Body of pancreas (tissue), 4 donors: ENCODE results near the gene DNAJC17. TPM values are rescaled to one million over a fixed set of nuclear protein-coding genes. Genes with fewer than 3 reads are reported as not detected.

Experiments used
- ATAC-seq: fragments of 150-250 bp; one replicate; pipeline ENCODE4 v1.9.1; 2016
- DNase-seq, 4 donors: peaks; one replicate each; pipeline ENCODE4 v3.0.0-alpha.2; 2019
- H3K27ac ChIP-seq, 4 donors: fragments of 200-600 bp; sonication (generic); 1 replicate in 3 of 4; 2 replicates in 1 of 4; pipeline versions ENCODE4 v1.5.1 to v1.6.1; 2016 to 2019; ENCODE audit warnings: mild to moderate bottlenecking in 1 of 4, mixed read lengths in 1 of 4, moderate library complexity in 1 of 4
- H3K27me3 ChIP-seq, 2 donors: fragments of 200-600 bp; sonication (generic); one replicate each; pipeline ENCODE4 v1.6.0; 2016; ENCODE audit warnings: mild to moderate bottlenecking in 1 of 2
- H3K36me3 ChIP-seq, 2 donors: fragments of 200-600 bp; sonication (generic); replicated peaks in 1 of 2; 2 replicates each; pipeline ENCODE4 v1.5.1; 2016; ENCODE audit warnings: low read depth in 2 of 2; ENCODE audit not compliant: insufficient read depth in 1 of 2
- H3K4me1 ChIP-seq: fragments of 200-600 bp; sonication (generic); one replicate; pipeline ENCODE4 v1.6.0; 2016
- H3K4me3 ChIP-seq, 2 donors: fragments of 200-600 bp; sonication (generic); 1 replicate in 1 of 2; 2 replicates in 1 of 2; pipeline ENCODE4 v1.5.1; 2016 to 2019
- H3K9me3 ChIP-seq, 3 donors: fragments of 200-600 bp; sonication (generic); 1 replicate in 2 of 3; 2 replicates in 1 of 3; pipeline ENCODE4 v1.5.1; 2016
- POLR2A ChIP-seq, 3 donors: fragments of 450-650 bp; IDR thresholded peaks; one replicate each; pipeline ENCODE4 v1.6.1; 2016; ENCODE audit warnings: antibody characterized with exemption in 3 of 3, mild to moderate bottlenecking in 2 of 3
- WGBS, 2 donors: methylation state at CpG; one replicate each; pipeline ENCODE4 v1.1.5; 2017; 5-methylcytosine and 5-hydroxymethylcytosine counted together
- intact Hi-C: fragments of 100-400 bp; cut with DNase I; formaldehyde crosslinking; loops from one replicate; pipeline ENCODE4 v1.15.1; 2023
- total RNA-seq, 2 donors: library from RNA; depleted of rRNA; stranded (reverse); fragments of >200 nt; gene quantifications; one replicate each; pipeline ENCODE4 v1.1.0, GENCODE V29; 2016
- TF ChIP-seq, protein P1 (sequence below), 7 experiments: fragments of 450-650 bp in 4 of 7; fragments of 200-600 bp in 3 of 7; sonication (generic) in 3 of 7; IDR thresholded peaks; one replicate each; pipeline ENCODE4 v1.5.1; 2016 to 2019; ENCODE audit warnings: antibody characterized with exemption in 7 of 7

Gene DNAJC17
- total RNA-seq, 2 donors from 2014 or later: 18.7 to 36.6 TPM

DNA sequence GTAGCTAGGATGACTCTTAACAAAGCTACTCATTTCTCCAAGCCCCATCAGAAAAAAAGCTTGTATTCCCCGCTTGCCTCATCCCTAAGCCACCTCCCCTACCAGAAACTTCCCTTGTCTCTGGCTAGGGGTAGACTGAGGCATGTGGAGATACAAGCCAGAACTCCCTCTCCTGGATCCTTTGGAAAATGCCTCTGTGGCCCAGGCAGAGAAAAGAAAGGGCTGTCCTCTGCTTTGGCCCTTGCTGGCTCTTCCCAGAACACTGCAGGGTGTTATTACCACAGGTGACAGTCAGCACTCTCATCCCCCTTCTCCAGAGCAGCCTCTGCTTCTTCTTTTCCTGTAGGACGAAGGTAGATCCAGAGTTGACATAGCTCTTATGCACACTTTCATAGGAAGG lies 67.4 kb downstream of the DNAJC17 start:
- no peak overlapping the region for H3K4me3 ChIP-seq
- H3K36me3 ChIP-seq: peaks cover 7 to 25% of the 10 kb centered on the region in 2 donors
- no peak for TF ChIP-seq POLR2A (IDR thresholded peaks at IDR 0.05)
- TF ChIP-seq, protein P1, sequence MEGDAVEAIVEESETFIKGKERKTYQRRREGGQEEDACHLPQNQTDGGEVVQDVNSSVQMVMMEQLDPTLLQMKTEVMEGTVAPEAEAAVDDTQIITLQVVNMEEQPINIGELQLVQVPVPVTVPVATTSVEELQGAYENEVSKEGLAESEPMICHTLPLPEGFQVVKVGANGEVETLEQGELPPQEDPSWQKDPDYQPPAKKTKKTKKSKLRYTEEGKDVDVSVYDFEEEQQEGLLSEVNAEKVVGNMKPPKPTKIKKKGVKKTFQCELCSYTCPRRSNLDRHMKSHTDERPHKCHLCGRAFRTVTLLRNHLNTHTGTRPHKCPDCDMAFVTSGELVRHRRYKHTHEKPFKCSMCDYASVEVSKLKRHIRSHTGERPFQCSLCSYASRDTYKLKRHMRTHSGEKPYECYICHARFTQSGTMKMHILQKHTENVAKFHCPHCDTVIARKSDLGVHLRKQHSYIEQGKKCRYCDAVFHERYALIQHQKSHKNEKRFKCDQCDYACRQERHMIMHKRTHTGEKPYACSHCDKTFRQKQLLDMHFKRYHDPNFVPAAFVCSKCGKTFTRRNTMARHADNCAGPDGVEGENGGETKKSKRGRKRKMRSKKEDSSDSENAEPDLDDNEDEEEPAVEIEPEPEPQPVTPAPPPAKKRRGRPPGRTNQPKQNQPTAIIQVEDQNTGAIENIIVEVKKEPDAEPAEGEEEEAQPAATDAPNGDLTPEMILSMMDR (IDR thresholded peaks at IDR 0.05): no peak
- WGBS, 2 donors: 93 to 95% methylated on average over 2 of the region's 2 CpGs
- H3K9me3 ChIP-seq: no peaks in the 10 kb centered on the region
- no peaks in the 10 kb centered on the region for H3K4me1 ChIP-seq
- intact Hi-C loops: no loop called here
- no peaks in the 10 kb centered on the region for H3K27me3 ChIP-seq
- DNase-seq (no peak), ATAC-seq (no peak)
- H3K27ac ChIP-seq: no peak overlapping the region

GRCh38 chr15:40739047-40739446 lies 68.2 kb downstream of the DNAJC17 start:
- Histone ChIP-seq H3K4me3 (no peak overlapping the region), H3K9me3 (no peaks in the 10 kb centered on the region), H3K36me3 (peaks cover 7 to 23% of the 10 kb centered on the region in 2 donors), H3K27ac (no peak overlapping the region), H3K27me3 (no peaks in the 10 kb centered on the region), H3K4me1 (no peaks in the 10 kb centered on the region)
- TF ChIP-seq, protein P1 (IDR thresholded peaks at IDR 0.05): no peak
- TF ChIP-seq POLR2A (IDR thresholded peaks at IDR 0.05): no peak
- WGBS, 2 donors: 73 to 74% methylated on average over 2 of the region's 2 CpGs
- ATAC-seq (no peak), DNase-seq (no peak)
- intact Hi-C loops: no loop called here

DNA sequence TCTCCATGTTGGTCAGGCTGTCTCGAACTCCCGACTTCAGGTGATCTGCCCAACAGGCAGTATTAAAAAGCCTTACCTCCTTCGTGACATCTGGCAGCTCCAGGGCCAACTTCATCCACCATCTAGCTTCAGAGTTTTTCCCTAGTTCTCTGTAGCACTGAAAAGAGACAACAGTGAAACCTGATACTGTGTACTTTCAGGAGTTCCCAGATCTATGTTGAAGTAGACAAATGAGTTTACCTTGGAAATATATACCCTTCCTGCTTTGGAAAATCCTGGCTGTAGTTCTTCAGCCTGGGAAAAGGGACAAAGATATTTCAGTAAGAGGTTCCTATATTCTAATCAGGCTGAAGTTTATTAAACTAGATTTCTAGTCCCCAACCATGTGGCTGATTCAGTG lies 70.2 kb downstream of the DNAJC17 start:
- Histone ChIP-seq H3K27ac (no peak overlapping the region), H3K36me3 (peaks cover 0 to 16% of the 10 kb centered on the region in 2 donors), H3K4me3 (no peak overlapping the region), H3K4me1 (no peaks in the 10 kb centered on the region), H3K9me3 (no peaks in the 10 kb centered on the region), H3K27me3 (no peaks in the 10 kb centered on the region)
- TF ChIP-seq POLR2A (IDR thresholded peaks at IDR 0.05): no peak
- TF ChIP-seq, protein P1 (IDR thresholded peaks at IDR 0.05): no peak
- DNase-seq (no peak), ATAC-seq (no peak)
- intact Hi-C loops: no loop called here
- WGBS, 2 donors: 69% methylated on average over 2 to 3 of the region's 3 CpGs

DNA sequence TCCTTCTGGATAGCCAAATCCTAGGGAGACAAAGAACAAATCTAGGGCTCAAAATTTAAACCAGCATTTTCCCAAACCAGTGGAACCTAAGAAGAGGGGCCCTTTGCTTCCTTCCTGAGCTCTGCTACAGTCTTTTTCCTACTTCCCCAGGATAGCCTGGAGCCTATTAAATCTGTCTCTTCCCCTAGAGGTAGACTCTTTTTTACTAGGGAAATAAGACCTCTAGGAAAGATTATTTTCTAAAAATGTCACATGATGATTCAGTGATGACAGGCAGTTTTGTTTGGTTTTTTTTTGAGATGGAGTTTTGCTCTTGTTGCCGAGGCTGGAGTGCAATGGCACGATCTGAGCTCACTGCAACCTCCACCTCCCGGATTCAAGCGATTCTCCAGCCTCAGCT lies 70.7 kb downstream of the DNAJC17 start:
- TF ChIP-seq, protein P1 (IDR thresholded peaks at IDR 0.05): no peak
- TF ChIP-seq POLR2A (IDR thresholded peaks at IDR 0.05): no peak
- no peaks in the 10 kb centered on the region for H3K27me3 ChIP-seq
- peaks cover 0 to 16% of the 10 kb centered on the region in 2 donors for H3K36me3 ChIP-seq
- WGBS, 2 donors: 82 to 88% methylated on average over 4 of the region's 4 CpGs
- H3K4me1 ChIP-seq: no peaks in the 10 kb centered on the region
- H3K9me3 ChIP-seq: no peaks in the 10 kb centered on the region
- intact Hi-C loops: no loop called here
- H3K4me3 ChIP-seq: no peak overlapping the region
- DNase-seq: no peak
- no peak overlapping the region for H3K27ac ChIP-seq
- ATAC-seq: no peak

DNA sequence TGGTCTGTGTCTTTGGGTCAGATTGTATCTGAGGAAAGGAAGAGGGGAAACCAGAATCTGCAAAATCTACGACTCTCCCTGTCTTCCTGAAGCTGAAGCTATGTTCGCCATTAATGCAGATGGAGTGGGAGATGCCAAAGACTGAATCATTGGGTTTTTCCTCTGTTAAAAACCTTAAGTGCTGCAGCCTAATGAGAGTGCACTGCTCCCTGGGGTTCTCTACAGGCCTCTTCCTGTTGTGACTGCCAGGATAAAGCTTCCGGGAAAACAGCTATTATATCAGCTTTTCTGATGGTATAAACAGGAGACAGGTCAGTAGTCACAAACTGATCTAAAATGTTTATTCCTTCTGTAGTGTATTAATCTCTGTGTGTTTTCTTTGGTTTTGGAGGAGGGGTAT lies 76.2 kb downstream of the DNAJC17 start:
- H3K27me3 ChIP-seq: no peaks in the 10 kb centered on the region
- ATAC-seq (no peak), DNase-seq (no peak)
- TF ChIP-seq POLR2A (IDR thresholded peaks at IDR 0.05): no peak
- TF ChIP-seq, protein P1 (IDR thresholded peaks at IDR 0.05): no peak
- 72 to 88% methylated on average over 3 of the region's 3 CpGs for WGBS, 2 donors
- peaks cover 0 to 3% of the 10 kb centered on the region in 2 donors for H3K36me3 ChIP-seq
- no peaks in the 10 kb centered on the region for H3K9me3 ChIP-seq
- intact Hi-C loops: no loop called here
- H3K4me1 ChIP-seq: no peaks in the 10 kb centered on the region
- H3K27ac ChIP-seq: no peak overlapping the region
- no peak overlapping the region for H3K4me3 ChIP-seq
